SK-N-SH treated with all-trans-retinoic acid at 6 μM for 48 hours (cell line): ENCODE measurements around the gene ADAMTS15.

Source experiments
- ATAC-seq: fragments of 200-7000 bp; cut with Tn5 transposase; 3 replicates; pipeline ENCODE4 v1.9.1; 2020; ENCODE audit warnings: mild to moderate bottlenecking, moderate library complexity
- ARNTL ChIP-seq: fragments of 450-650 bp; formaldehyde crosslinking; IDR thresholded peaks from 2 replicates; pipeline ENCODE4 v1.5.0; 2020; ENCODE audit warnings: low read depth, mild to moderate bottlenecking, moderate library complexity, borderline replicate concordance
- CSDC2 ChIP-seq: fragments of 250-450 bp; sonication (Bioruptor Pico); IDR thresholded peaks from 2 replicates; pipeline ENCODE4 v1.5.0; 2020; ENCODE audit warnings: mild to moderate bottlenecking, moderate library complexity
- ESRRG ChIP-seq: fragments of 250-450 bp; sonication (Bioruptor Pico); IDR thresholded peaks from 2 replicates; pipeline ENCODE4 v1.6.1; 2021; ENCODE audit warnings: mild to moderate bottlenecking
- GLIS3 ChIP-seq: fragments of 250-450 bp; sonication (Bioruptor Pico); IDR thresholded peaks from 2 replicates; pipeline ENCODE4 v1.5.0; 2020; ENCODE audit warnings: mild to moderate bottlenecking, moderate library complexity
- ISL1 ChIP-seq: fragments of 250-450 bp; sonication (Bioruptor Pico); IDR thresholded peaks from 2 replicates; pipeline ENCODE4 v2.1.2; 2022; ENCODE audit warnings: mild to moderate bottlenecking, moderate library complexity
- OSR1 ChIP-seq: fragments of 250-450 bp; sonication (Bioruptor Pico); IDR thresholded peaks from 2 replicates; pipeline ENCODE4 v1.8.0; 2022; ENCODE audit warnings: moderate library complexity, mild to moderate bottlenecking, inconsistent platforms
- PATZ1 ChIP-seq: fragments of 250-450 bp; sonication (Bioruptor Pico); IDR thresholded peaks from 2 replicates; pipeline ENCODE4 v1.8.0; 2020; ENCODE audit warnings: mild to moderate bottlenecking, moderate library complexity, borderline replicate concordance
- RARB ChIP-seq: fragments of 250-450 bp; sonication (Bioruptor Pico); IDR thresholded peaks from 2 replicates; pipeline ENCODE4 v1.8.0; 2021; ENCODE audit warnings: mild to moderate bottlenecking, moderate library complexity
- SNAI2 ChIP-seq: fragments of 250-450 bp; sonication (Bioruptor Pico); IDR thresholded peaks from 2 replicates; pipeline ENCODE4 v1.5.0; 2020; ENCODE audit warnings: mild to moderate bottlenecking, moderate library complexity
- TCF4 ChIP-seq: fragments of 250-450 bp; sonication (Bioruptor Pico); IDR thresholded peaks from 2 replicates; pipeline ENCODE4 v1.8.0; 2021; ENCODE audit warnings: mild to moderate bottlenecking, moderate library complexity, borderline replicate concordance
- TOX ChIP-seq: fragments of 250-450 bp; sonication (Bioruptor Pico); IDR thresholded peaks from 2 replicates; pipeline ENCODE4 v1.8.0; 2021; ENCODE audit warnings: mild to moderate bottlenecking, moderate library complexity, borderline replicate concordance
- ZC3H10 ChIP-seq: fragments of 250-450 bp; sonication (Bioruptor Pico); IDR thresholded peaks from 2 replicates; pipeline ENCODE4 v1.5.1; 2021; ENCODE audit warnings: mild to moderate bottlenecking, moderate library complexity
- ZFP3 ChIP-seq: fragments of 250-450 bp; sonication (Bioruptor Pico); IDR thresholded peaks from 2 replicates; pipeline ENCODE4 v1.5.0; 2020; ENCODE audit warnings: mild to moderate bottlenecking, moderate library complexity
- ZNF565 ChIP-seq: fragments of 450-650 bp; formaldehyde crosslinking; conservative IDR thresholded peaks from 2 replicates; pipeline ENCODE4 v1.5.0; 2020; ENCODE audit warnings: low read depth, mild to moderate bottlenecking, moderate library complexity
- ZNF70 ChIP-seq: fragments of 450-650 bp; formaldehyde crosslinking; IDR thresholded peaks from 2 replicates; pipeline ENCODE4 v1.5.0; 2020; ENCODE audit warnings: mild to moderate bottlenecking, moderate library complexity
- ZNF8 ChIP-seq: fragments of 450-650 bp; formaldehyde crosslinking; IDR thresholded peaks from 2 replicates; pipeline ENCODE4 v1.5.0; 2020; ENCODE audit warnings: mild to moderate bottlenecking, moderate library complexity
- TF ChIP-seq, protein P1 (sequence below): fragments of 250-450 bp; sonication (Bioruptor Pico); IDR thresholded peaks from 2 replicates; pipeline ENCODE4 v1.5.1; 2020; ENCODE audit warnings: low read depth, mild to moderate bottlenecking, moderate library complexity
- TF ChIP-seq, protein P2 (sequence below): fragments of 250-450 bp; sonication (Bioruptor Pico); IDR thresholded peaks from 2 replicates; pipeline ENCODE4 v1.5.0; 2020; ENCODE audit warnings: mild to moderate bottlenecking, moderate library complexity
- TF ChIP-seq, protein P3 (sequence below): fragments of 250-450 bp; sonication (Bioruptor Pico); IDR thresholded peaks from 2 replicates; pipeline ENCODE4 v1.8.0; 2021; ENCODE audit warnings: low read depth, mild to moderate bottlenecking, moderate library complexity, borderline replicate concordance

The ADAMTS15 gene

DNA sequence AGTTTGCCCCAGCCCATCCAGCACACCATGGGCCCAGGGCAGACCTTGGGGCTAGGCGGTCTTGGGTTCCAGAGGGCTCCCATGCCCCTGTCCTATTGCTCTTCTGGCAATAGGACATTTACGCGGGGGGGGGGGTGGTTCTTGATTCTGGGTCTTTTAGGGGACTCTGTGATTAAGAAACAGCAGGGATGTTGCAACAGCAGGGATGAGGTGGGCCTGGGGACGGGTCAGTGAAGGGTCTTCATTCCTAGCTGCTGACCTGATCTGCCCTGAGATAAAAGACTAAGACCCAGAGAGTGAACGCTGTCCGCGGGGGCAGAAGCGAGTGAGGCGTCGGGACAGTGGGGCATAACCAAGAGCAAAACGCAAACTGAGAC is 418 bp upstream of the ADAMTS15 start:
- no peak for TF ChIP-seq ZNF8 (CRISPR knock-in tag)
- TF ChIP-seq ZFP3 (CRISPR knock-in tag) = no peak
- TF ChIP-seq GLIS3 (CRISPR knock-in tag) = no peak
- TF ChIP-seq PATZ1 (CRISPR knock-in tag) = no peak
- no peak for TF ChIP-seq ZC3H10 (CRISPR knock-in tag)
- TF ChIP-seq, protein P1, sequence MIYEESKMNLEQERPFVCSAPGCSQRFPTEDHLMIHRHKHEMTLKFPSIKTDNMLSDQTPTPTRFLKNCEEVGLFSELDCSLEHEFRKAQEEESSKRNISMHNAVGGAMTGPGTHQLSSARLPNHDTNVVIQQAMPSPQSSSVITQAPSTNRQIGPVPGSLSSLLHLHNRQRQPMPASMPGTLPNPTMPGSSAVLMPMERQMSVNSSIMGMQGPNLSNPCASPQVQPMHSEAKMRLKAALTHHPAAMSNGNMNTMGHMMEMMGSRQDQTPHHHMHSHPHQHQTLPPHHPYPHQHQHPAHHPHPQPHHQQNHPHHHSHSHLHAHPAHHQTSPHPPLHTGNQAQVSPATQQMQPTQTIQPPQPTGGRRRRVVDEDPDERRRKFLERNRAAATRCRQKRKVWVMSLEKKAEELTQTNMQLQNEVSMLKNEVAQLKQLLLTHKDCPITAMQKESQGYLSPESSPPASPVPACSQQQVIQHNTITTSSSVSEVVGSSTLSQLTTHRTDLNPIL = no peak
- no peak for TF ChIP-seq ARNTL (CRISPR knock-in tag)
- no peak for TF ChIP-seq TOX (CRISPR knock-in tag)
- no peak for TF ChIP-seq ESRRG (CRISPR knock-in tag)
- no peak for TF ChIP-seq TCF4
- TF ChIP-seq, protein P2, sequence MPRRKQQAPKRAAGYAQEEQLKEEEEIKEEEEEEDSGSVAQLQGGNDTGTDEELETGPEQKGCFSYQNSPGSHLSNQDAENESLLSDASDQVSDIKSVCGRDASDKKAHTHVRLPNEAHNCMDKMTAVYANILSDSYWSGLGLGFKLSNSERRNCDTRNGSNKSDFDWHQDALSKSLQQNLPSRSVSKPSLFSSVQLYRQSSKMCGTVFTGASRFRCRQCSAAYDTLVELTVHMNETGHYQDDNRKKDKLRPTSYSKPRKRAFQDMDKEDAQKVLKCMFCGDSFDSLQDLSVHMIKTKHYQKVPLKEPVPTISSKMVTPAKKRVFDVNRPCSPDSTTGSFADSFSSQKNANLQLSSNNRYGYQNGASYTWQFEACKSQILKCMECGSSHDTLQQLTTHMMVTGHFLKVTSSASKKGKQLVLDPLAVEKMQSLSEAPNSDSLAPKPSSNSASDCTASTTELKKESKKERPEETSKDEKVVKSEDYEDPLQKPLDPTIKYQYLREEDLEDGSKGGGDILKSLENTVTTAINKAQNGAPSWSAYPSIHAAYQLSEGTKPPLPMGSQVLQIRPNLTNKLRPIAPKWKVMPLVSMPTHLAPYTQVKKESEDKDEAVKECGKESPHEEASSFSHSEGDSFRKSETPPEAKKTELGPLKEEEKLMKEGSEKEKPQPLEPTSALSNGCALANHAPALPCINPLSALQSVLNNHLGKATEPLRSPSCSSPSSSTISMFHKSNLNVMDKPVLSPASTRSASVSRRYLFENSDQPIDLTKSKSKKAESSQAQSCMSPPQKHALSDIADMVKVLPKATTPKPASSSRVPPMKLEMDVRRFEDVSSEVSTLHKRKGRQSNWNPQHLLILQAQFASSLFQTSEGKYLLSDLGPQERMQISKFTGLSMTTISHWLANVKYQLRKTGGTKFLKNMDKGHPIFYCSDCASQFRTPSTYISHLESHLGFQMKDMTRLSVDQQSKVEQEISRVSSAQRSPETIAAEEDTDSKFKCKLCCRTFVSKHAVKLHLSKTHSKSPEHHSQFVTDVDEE (CRISPR knock-in tag) = no peak
- TF ChIP-seq ISL1 (CRISPR knock-in tag) = no peak
- TF ChIP-seq, protein P3, sequence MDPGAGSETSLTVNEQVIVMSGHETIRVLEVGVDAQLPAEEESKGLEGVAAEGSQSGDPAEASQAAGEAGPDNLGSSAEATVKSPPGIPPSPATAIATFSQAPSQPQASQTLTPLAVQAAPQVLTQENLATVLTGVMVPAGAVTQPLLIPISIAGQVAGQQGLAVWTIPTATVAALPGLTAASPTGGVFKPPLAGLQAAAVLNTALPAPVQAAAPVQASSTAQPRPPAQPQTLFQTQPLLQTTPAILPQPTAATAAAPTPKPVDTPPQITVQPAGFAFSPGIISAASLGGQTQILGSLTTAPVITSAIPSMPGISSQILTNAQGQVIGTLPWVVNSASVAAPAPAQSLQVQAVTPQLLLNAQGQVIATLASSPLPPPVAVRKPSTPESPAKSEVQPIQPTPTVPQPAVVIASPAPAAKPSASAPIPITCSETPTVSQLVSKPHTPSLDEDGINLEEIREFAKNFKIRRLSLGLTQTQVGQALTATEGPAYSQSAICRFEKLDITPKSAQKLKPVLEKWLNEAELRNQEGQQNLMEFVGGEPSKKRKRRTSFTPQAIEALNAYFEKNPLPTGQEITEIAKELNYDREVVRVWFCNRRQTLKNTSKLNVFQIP (CRISPR knock-in tag) = no peak
- TF ChIP-seq SNAI2 (CRISPR knock-in tag) = no peak
- no peak for TF ChIP-seq RARB (CRISPR knock-in tag)
- TF ChIP-seq OSR1 (CRISPR knock-in tag) = no peak
- TF ChIP-seq ZNF565 = no peak
- TF ChIP-seq CSDC2 (CRISPR knock-in tag) = no peak
- no peak for ATAC-seq

DNA sequence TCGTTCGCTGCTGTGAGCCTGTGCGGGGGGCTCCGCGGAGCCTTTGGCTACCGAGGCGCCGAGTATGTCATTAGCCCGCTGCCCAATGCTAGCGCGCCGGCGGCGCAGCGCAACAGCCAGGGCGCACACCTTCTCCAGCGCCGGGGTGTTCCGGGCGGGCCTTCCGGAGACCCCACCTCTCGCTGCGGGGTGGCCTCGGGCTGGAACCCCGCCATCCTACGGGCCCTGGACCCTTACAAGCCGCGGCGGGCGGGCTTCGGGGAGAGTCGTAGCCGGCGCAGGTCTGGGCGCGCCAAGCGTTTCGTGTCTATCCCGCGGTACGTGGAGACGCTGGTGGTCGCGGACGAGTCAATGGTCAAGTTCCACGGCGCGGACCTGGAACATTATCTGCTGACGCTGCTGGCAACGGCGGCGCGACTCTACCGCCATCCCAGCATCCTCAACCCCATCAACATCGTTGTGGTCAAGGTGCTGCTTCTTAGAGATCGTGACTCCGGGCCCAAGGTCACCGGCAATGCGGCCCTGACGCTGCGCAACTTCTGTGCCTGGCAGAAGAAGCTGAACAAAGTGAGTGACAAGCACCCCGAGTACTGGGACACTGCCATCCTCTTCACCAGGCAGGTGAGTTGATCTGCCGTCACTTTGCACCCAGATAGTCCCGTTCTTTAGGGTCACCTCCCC is 1.0 kb downstream of the ADAMTS15 start:
- no peak for TF ChIP-seq ZNF8 (CRISPR knock-in tag)
- TF ChIP-seq, protein P3 (CRISPR knock-in tag) = no peak
- no peak for TF ChIP-seq OSR1 (CRISPR knock-in tag)
- TF ChIP-seq, protein P2 (CRISPR knock-in tag) = no peak
- TF ChIP-seq CSDC2 (CRISPR knock-in tag) = no peak
- no peak for TF ChIP-seq ZNF70
- TF ChIP-seq, all 23 proteins: peak for 0

More for the DNA sequence above, 1.0 kb downstream of the ADAMTS15 start:
- peak; percentile 29 for ATAC-seq
